HEK293 (cell line): Measurements from ENCODE around the gene PALM.
A peak's percentile ranks its signal among the peaks of the same experiment; 100 is the strongest.

ENCODE experiments used
- CTCF ChIA-PET: fragments of 350-600 bp; formaldehyde crosslinking; extraction: SDS; loops from one replicate; lab custom pipeline; 2021; ENCODE audit warnings: antibody characterized with exemption; lab: Yijun Ruan, JAX
- POLR2A ChIA-PET: fragments of 300-600 bp; formaldehyde crosslinking; extraction: SDS; loops from one replicate; lab custom pipeline; 2020; ENCODE audit warnings: antibody characterized with exemption, inconsistent platforms; lab: Yijun Ruan, JAX
- H3K27ac ChIP-seq: fragments of 200-500 bp; sonication (Bioruptor generic); 2 replicates; pipeline ENCODE4 v1.5.1; 2014; ENCODE audit warnings: low read depth, low read length, control low read depth, inconsistent platforms; ENCODE audit errors: extremely low read depth
- H3K36me3 ChIP-seq, 2 experiments: fragments of 200-500 bp in 1 of 2; sonication (Bioruptor generic) in 1 of 2; 1 replicate in 1 of 2; 2 replicates in 1 of 2; pipeline ENCODE4 v1.5.1; 2014 to 2017; ENCODE audit warnings: inconsistent platforms in 2 of 2, low read length in 2 of 2; ENCODE audit not compliant: control insufficient read depth in 2 of 2, insufficient read depth in 1 of 2
- H3K4me1 ChIP-seq: fragments of 200-500 bp; sonication (Bioruptor generic); 2 replicates; pipeline ENCODE4 v1.5.1; 2014; ENCODE audit warnings: mild to moderate bottlenecking, low read length, inconsistent platforms; ENCODE audit not compliant: control insufficient read depth, insufficient read depth
- H3K4me3 ChIP-seq: 2 replicates; pipeline ENCODE4 v1.5.1; 2011; ENCODE audit warnings: low read depth, mild to moderate bottlenecking, control low read depth, low read length, moderate library complexity
- H3K9me3 ChIP-seq: fragments of 200-500 bp; sonication (Bioruptor generic); 2 replicates; pipeline ENCODE4 v1.5.1; 2014; ENCODE audit warnings: low read depth, low read length, inconsistent platforms; ENCODE audit not compliant: control insufficient read depth, insufficient read depth
- GLIS1 ChIP-seq: fragments of 450-650 bp; formaldehyde crosslinking; IDR thresholded peaks from 2 replicates; pipeline ENCODE4 v1.5.1; 2016; ENCODE audit warnings: missing biosample characterization, missing genetic modification characterization
- MEIS1 ChIP-seq: sonication (generic); formaldehyde crosslinking; IDR thresholded peaks from 2 replicates; pipeline ENCODE4 v1.8.1; 2022; ENCODE audit warnings: missing genetic modification reagents, mild to moderate bottlenecking, borderline replicate concordance
- RBAK ChIP-seq: fragments of 450-650 bp; formaldehyde crosslinking; IDR thresholded peaks from 2 replicates; pipeline ENCODE4 v1.5.1; 2016; ENCODE audit warnings: missing biosample characterization, missing genetic modification characterization
- ZBTB20 ChIP-seq: fragments of 450-650 bp; formaldehyde crosslinking; IDR thresholded peaks from 2 replicates; pipeline ENCODE4 v1.5.1; 2016; ENCODE audit warnings: missing biosample characterization, missing genetic modification characterization
- ZFP3 ChIP-seq: fragments of 450-650 bp; formaldehyde crosslinking; IDR thresholded peaks from 2 replicates; pipeline ENCODE4 v1.5.1; 2016; ENCODE audit warnings: low read depth, missing biosample characterization, missing genetic modification characterization
- ZFP41 ChIP-seq: fragments of 450-650 bp; formaldehyde crosslinking; IDR thresholded peaks from 2 replicates; pipeline ENCODE4 v1.5.1; 2016; ENCODE audit warnings: missing biosample characterization, missing genetic modification characterization, borderline replicate concordance
- ZNF24 ChIP-seq: fragments of 450-650 bp; formaldehyde crosslinking; IDR thresholded peaks from 2 replicates; pipeline ENCODE4 v1.5.1; 2016; ENCODE audit warnings: missing biosample characterization, missing genetic modification characterization
- ZNF274 ChIP-seq, 2 experiments: fragments of 200-500 bp in 1 of 2; fragments of 450-650 bp in 1 of 2; sonication (Bioruptor generic) in 1 of 2; formaldehyde crosslinking in 1 of 2; IDR thresholded peaks; 2 replicates each; pipeline versions ENCODE4 v1.5.1 to v1.6.1; 2014 to 2016; ENCODE audit warnings: borderline replicate concordance in 1 of 2, inconsistent platforms in 1 of 2, low read length in 1 of 2, missing biosample characterization in 1 of 2, missing genetic modification characterization in 1 of 2
- ZNF416 ChIP-seq: fragments of 450-650 bp; formaldehyde crosslinking; IDR thresholded peaks from 2 replicates; pipeline ENCODE4 v1.5.1; 2016; ENCODE audit warnings: missing biosample characterization, missing genetic modification characterization
- ZNF501 ChIP-seq: fragments of 450-650 bp; formaldehyde crosslinking; IDR thresholded peaks from 2 replicates; pipeline ENCODE4 v1.5.1; 2016; ENCODE audit warnings: missing biosample characterization, missing genetic modification characterization
- ZNF600 ChIP-seq: fragments of 450-650 bp; formaldehyde crosslinking; IDR thresholded peaks from 2 replicates; pipeline ENCODE4 v1.5.1; 2016; ENCODE audit warnings: missing biosample characterization, missing genetic modification characterization
- ZNF624 ChIP-seq: fragments of 450-650 bp; formaldehyde crosslinking; IDR thresholded peaks from 2 replicates; pipeline ENCODE4 v1.5.1; 2017; ENCODE audit warnings: missing biosample characterization, missing genetic modification characterization
- ZNF670 ChIP-seq: fragments of 450-650 bp; formaldehyde crosslinking; IDR thresholded peaks from 2 replicates; pipeline ENCODE4 v1.5.1; 2016; ENCODE audit warnings: missing biosample characterization, missing genetic modification characterization, low read depth
- ZNF768 ChIP-seq: fragments of 450-650 bp; formaldehyde crosslinking; IDR thresholded peaks from 2 replicates; pipeline ENCODE4 v1.5.1; 2018; ENCODE audit warnings: missing biosample characterization, mild to moderate bottlenecking, missing genetic modification characterization
- TF ChIP-seq, protein P1 (sequence below): fragments of 450-650 bp; formaldehyde crosslinking; IDR thresholded peaks from 2 replicates; pipeline ENCODE4 v1.5.1; 2016; ENCODE audit warnings: missing biosample characterization, missing genetic modification characterization
- TF ChIP-seq, protein P2 (sequence below): fragments of 450-650 bp; formaldehyde crosslinking; IDR thresholded peaks from 2 replicates; pipeline ENCODE4 v1.5.1; 2016; ENCODE audit warnings: missing biosample characterization, missing genetic modification characterization
- TF ChIP-seq, protein P3 (sequence below): fragments of 450-650 bp; formaldehyde crosslinking; IDR thresholded peaks from 2 replicates; pipeline ENCODE4 v1.5.1; 2017; ENCODE audit warnings: missing biosample characterization, mild to moderate bottlenecking, missing genetic modification characterization, moderate library complexity
- TF ChIP-seq, protein P4 (sequence below): fragments of 450-650 bp; formaldehyde crosslinking; IDR thresholded peaks from 2 replicates; pipeline ENCODE4 v1.5.1; 2016; ENCODE audit warnings: missing biosample characterization, missing genetic modification characterization

PALM gene

DNA sequence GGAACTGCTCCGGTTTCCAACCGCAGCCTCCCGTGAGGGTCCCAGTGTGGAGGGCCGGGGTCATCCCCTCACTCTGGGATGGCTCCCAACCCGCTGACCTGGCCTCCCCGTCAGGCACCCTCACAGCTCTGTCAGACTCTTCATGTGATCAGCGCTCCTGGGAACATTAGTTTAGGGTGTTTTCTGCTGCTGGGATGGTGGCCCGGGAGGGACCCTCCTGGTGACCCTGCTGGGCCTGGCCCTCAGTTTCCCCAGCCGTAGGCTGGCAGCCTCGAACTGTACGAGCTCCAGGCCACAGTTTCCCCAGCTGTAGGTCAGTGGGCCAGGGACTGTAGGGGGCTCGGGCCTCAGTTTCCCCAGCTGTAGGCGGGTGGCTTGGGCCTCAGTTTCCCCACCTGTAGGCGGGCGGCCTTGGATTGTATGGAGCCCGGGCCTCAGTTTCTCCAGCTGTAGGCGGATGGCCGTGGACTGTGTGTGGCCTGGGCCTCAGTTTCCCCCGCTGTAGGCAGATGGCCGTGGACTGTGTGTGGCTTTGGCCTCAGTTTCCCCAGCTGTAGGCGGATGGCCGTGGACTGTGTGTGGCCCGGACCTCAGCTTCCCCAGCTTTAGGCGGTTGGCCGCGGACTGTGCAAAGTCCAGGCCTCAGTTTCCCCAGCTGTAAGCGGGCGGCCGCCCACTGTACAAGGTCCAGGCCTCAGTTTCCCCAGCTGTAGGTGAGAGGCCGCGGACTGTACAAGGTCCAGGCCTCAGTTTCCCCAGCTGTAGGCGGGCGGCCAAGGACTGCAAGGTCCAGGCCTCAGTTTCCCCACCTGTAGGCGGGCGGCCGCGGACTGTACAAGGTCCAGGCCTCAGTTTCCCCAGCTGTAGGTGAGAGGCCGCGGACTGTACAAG lies 87.2 kb downstream of the PALM start:
- H3K4me1 ChIP-seq: peaks cover 7% of the 10 kb centered on the region
- CTCF ChIA-PET: interaction anchor here (1.0 to 1.2 kb wide), 2 partner anchors 25 to 470 kb away, joined by 3 to 4 read pairs; no protein-coding TSS in a partner anchor
- TF ChIP-seq MEIS1 (CRISPR knock-in tag): no peak
- TF ChIP-seq, protein P1, sequence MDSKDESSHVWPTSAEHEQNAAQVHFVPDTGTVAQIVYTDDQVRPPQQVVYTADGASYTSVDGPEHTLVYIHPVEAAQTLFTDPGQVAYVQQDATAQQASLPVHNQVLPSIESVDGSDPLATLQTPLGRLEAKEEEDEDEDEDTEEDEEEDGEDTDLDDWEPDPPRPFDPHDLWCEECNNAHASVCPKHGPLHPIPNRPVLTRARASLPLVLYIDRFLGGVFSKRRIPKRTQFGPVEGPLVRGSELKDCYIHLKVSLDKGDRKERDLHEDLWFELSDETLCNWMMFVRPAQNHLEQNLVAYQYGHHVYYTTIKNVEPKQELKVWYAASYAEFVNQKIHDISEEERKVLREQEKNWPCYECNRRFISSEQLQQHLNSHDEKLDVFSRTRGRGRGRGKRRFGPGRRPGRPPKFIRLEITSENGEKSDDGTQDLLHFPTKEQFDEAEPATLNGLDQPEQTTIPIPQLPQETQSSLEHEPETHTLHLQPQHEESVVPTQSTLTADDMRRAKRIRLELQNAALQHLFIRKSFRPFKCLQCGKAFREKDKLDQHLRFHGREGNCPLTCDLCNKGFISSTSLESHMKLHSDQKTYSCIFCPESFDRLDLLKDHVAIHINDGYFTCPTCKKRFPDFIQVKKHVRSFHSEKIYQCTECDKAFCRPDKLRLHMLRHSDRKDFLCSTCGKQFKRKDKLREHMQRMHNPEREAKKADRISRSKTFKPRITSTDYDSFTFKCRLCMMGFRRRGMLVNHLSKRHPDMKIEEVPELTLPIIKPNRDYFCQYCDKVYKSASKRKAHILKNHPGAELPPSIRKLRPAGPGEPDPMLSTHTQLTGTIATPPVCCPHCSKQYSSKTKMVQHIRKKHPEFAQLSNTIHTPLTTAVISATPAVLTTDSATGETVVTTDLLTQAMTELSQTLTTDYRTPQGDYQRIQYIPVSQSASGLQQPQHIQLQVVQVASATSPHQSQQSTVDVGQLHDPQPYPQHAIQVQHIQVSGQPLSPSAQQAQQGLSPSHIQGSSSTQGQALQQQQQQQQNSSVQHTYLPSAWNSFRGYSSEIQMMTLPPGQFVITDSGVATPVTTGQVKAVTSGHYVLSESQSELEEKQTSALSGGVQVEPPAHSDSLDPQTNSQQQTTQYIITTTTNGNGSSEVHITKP: no peak
- no peak for TF ChIP-seq ZNF670 (tag by site-specific recombination)
- TF ChIP-seq ZFP3 (tag by site-specific recombination): no peak
- TF ChIP-seq GLIS1 (tag by site-specific recombination): no peak
- TF ChIP-seq, protein P2, sequence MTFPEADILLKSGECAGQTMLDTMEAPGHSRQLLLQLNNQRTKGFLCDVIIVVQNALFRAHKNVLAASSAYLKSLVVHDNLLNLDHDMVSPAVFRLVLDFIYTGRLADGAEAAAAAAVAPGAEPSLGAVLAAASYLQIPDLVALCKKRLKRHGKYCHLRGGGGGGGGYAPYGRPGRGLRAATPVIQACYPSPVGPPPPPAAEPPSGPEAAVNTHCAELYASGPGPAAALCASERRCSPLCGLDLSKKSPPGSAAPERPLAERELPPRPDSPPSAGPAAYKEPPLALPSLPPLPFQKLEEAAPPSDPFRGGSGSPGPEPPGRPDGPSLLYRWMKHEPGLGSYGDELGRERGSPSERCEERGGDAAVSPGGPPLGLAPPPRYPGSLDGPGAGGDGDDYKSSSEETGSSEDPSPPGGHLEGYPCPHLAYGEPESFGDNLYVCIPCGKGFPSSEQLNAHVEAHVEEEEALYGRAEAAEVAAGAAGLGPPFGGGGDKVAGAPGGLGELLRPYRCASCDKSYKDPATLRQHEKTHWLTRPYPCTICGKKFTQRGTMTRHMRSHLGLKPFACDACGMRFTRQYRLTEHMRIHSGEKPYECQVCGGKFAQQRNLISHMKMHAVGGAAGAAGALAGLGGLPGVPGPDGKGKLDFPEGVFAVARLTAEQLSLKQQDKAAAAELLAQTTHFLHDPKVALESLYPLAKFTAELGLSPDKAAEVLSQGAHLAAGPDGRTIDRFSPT (tag by site-specific recombination): no peak
- no peak for TF ChIP-seq ZNF768 (tag by site-specific recombination)
- no peak for TF ChIP-seq ZNF24 (tag by site-specific recombination)
- no peak for TF ChIP-seq ZNF624 (tag by site-specific recombination)
- TF ChIP-seq ZBTB20 (tag by site-specific recombination): no peak
- TF ChIP-seq, protein P3, sequence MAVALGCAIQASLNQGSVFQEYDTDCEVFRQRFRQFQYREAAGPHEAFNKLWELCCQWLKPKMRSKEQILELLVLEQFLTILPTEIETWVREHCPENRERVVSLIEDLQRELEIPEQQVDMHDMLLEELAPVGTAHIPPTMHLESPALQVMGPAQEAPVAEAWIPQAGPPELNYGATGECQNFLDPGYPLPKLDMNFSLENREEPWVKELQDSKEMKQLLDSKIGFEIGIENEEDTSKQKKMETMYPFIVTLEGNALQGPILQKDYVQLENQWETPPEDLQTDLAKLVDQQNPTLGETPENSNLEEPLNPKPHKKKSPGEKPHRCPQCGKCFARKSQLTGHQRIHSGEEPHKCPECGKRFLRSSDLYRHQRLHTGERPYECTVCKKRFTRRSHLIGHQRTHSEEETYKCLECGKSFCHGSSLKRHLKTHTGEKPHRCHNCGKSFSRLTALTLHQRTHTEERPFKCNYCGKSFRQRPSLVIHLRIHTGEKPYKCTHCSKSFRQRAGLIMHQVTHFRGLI (tag by site-specific recombination): no peak
- no peak for TF ChIP-seq ZFP41 (tag by site-specific recombination)
- no peak for TF ChIP-seq ZNF416 (tag by site-specific recombination)
- no peak for TF ChIP-seq ZNF274 (IDR thresholded peaks at IDR 0.05; ENCODE audit: low read length)
- TF ChIP-seq ZNF274 (tag by site-specific recombination; IDR thresholded peaks at IDR 0.05; ENCODE audit: borderline replicate concordance): no peak
- TF ChIP-seq RBAK: no peak
- TF ChIP-seq ZNF600 (tag by site-specific recombination): no peak
- TF ChIP-seq, protein P4, sequence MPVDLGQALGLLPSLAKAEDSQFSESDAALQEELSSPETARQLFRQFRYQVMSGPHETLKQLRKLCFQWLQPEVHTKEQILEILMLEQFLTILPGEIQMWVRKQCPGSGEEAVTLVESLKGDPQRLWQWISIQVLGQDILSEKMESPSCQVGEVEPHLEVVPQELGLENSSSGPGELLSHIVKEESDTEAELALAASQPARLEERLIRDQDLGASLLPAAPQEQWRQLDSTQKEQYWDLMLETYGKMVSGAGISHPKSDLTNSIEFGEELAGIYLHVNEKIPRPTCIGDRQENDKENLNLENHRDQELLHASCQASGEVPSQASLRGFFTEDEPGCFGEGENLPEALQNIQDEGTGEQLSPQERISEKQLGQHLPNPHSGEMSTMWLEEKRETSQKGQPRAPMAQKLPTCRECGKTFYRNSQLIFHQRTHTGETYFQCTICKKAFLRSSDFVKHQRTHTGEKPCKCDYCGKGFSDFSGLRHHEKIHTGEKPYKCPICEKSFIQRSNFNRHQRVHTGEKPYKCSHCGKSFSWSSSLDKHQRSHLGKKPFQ (tag by site-specific recombination): no peak
- TF ChIP-seq ZNF501: no peak
- TF ChIP-seq, all 188 proteins: peak for 0
- Histone ChIP-seq H3K27ac (peak overlapping the region; percentile 53; the same call in 1 of the 2 replicates), H3K36me3 (peaks cover 0 to 29% of the 10 kb centered on the region in 2 experiments; a peak in 2 of 3 replicates), H3K4me3 (peak overlapping the region; percentile 67), H3K9me3 (no peaks in the 10 kb centered on the region)
- POLR2A ChIA-PET: no interaction called here
